MCF 10A (cell line): ENCODE results near the gene DCST2. TPM values are rescaled to one million over a fixed set of nuclear protein-coding genes. Genes with fewer than 3 reads are reported as not detected.

Source experiments
- BruUV-seq: library from RNA; stranded (reverse); fragments of 400-500 nt; replicated peaks from 2 replicates; lab custom pipeline; 2021; lab: Mats Ljungman, UMichigan
- CTCF ChIA-PET: fragments of 300-600 bp; sonication (Branson Sonifier 250); formaldehyde crosslinking; extraction: SDS; loops from one replicate; lab custom pipeline; 2021; ENCODE audit warnings: antibody characterized with exemption, inconsistent platforms; lab: Yijun Ruan, JAX
- POLR2A ChIA-PET: fragments of 300-600, 350-650 bp; sonication (Branson Sonifier 250); formaldehyde crosslinking; extraction: SDS; loops from one replicate; lab custom pipeline; 2020; ENCODE audit warnings: antibody characterized with exemption, inconsistent platforms; lab: Yijun Ruan, JAX
- DNase-seq: peaks from one replicate; pipeline ENCODE4 v3.0.0-alpha.2; 2018; ENCODE audit not compliant: unreplicated experiment
- H3K27ac Mint-ChIP-seq: one replicate; pipeline ENCODE4 v1.8.0; 2022; ENCODE audit warnings: mild to moderate bottlenecking, low read depth, mixed read lengths; ENCODE audit not compliant: unreplicated experiment
- H3K27me3 Mint-ChIP-seq: one replicate; pipeline ENCODE4 v1.8.0; 2022; ENCODE audit warnings: mixed read lengths; ENCODE audit not compliant: insufficient read depth, unreplicated experiment
- H3K36me3 Mint-ChIP-seq: one replicate; pipeline ENCODE4 v1.8.0; 2022; ENCODE audit warnings: mild to moderate bottlenecking, moderate library complexity, mixed read lengths; ENCODE audit not compliant: insufficient read depth, unreplicated experiment
- H3K4me1 Mint-ChIP-seq: one replicate; pipeline ENCODE4 v1.8.0; 2022; ENCODE audit warnings: mixed read lengths; ENCODE audit not compliant: insufficient read depth, unreplicated experiment
- H3K4me3 Mint-ChIP-seq: one replicate; pipeline ENCODE4 v1.8.0; 2022; ENCODE audit warnings: mild to moderate bottlenecking, moderate library complexity, mixed read lengths; ENCODE audit not compliant: unreplicated experiment
- H3K9me3 Mint-ChIP-seq: one replicate; pipeline ENCODE4 v1.8.0; 2022; ENCODE audit warnings: mixed read lengths; ENCODE audit not compliant: unreplicated experiment
- CTCF ChIP-seq: fragments of 200-600 bp; IDR thresholded peaks from one replicate; pipeline ENCODE4 v1.8.0; 2022; ENCODE audit warnings: antibody characterized with exemption, mild to moderate bottlenecking; ENCODE audit not compliant: unreplicated experiment
- intact Hi-C: fragments of 100-400 bp; cut with micrococcal nuclease; formaldehyde crosslinking; loops from 2 replicates; pipeline ENCODE4 v1.14.1; 2022
- total RNA-seq: library from RNA; stranded (reverse); gene quantifications from 2 replicates; pipeline ENCODE4 v1.2.3, GENCODE V29; 2022

DCST2 gene
- total RNA-seq, 1 experiment from 2014 or later = 0.91 TPM

DNA sequence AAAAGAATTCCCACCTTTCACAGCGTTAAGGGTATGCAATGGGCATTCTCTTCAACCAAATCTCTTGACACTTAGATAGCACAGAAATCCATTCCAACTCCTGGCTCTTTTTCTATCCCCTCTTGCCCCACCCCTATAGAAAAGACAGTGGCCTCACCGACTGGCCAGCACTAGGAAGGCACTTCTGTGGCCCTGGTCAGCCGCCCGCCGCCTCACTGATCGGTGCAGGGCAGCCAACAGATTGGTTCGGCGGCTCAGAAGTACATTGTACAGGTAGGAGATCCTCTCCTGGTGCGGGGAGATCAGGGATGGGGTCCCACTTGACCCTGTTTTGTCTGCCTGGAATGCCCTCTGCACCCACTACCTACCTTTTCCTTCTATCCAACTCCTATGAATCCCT is 9.3 kb downstream of the DCST2 start:
- no peak overlapping the region for H3K4me3 Mint-ChIP-seq

GRCh38 chr1:155023627-155024026 is 10.0 kb downstream of the DCST2 start:
- no peak for DNase-seq
- no peak for TF ChIP-seq CTCF
- H3K27ac Mint-ChIP-seq = no peak overlapping the region
- intact Hi-C loops = no loop called here
- peaks cover 36% of the 10 kb centered on the region for H3K36me3 Mint-ChIP-seq
- no peak overlapping the region for H3K4me3 Mint-ChIP-seq
- no TSS peak for BruUV-seq
- ChIA-PET POLR2A (interaction anchor here (0.7 to 14.0 kb wide), 14 partner anchors 9 to 685 kb away, joined by 3 to 312 read pairs (median 20); partner anchors contain the start of genes ADAM15, CKS1B, DCST1 and DCST2), CTCF (interaction anchor here (0.7 to 14.4 kb wide), 8 partner anchors 11 to 467 kb away, joined by 3 to 390 read pairs (median 4); partner anchors contain the start of gene ADAM15)
- H3K9me3 Mint-ChIP-seq = no peaks in the 10 kb centered on the region
- peaks cover 56% of the 10 kb centered on the region for H3K4me1 Mint-ChIP-seq
- H3K27me3 Mint-ChIP-seq = no peaks in the 10 kb centered on the region

More for the DNA sequence above, 9.3 kb downstream of the DCST2 start:
- no TSS peak for BruUV-seq
- Mint-ChIP-seq H3K27me3 (no peaks in the 10 kb centered on the region), H3K9me3 (no peaks in the 10 kb centered on the region), H3K4me1 (peaks cover 49% of the 10 kb centered on the region), H3K27ac (no peak overlapping the region), H3K36me3 (peaks cover 34% of the 10 kb centered on the region)
- no peak for DNase-seq
- CTCF ChIA-PET = interaction anchor here (0.7 to 14.4 kb wide), 4 partner anchors 23 to 620 kb away, joined by 3 to 390 read pairs (median 3); partner anchors contain the start of gene ADAM15
- TF ChIP-seq CTCF = no peak
- intact Hi-C loops = no loop called here
- POLR2A ChIA-PET = interaction anchor here (1.2 to 10.3 kb wide), 7 partner anchors 11 to 63 kb away, joined by 3 to 275 read pairs (median 15); partner anchors contain the start of genes ADAM15, DCST1, DCST2 and PYGO2

- TF ChIP-seq CTCF = no peak
- peaks cover 63% of the 10 kb centered on the region for H3K4me1 Mint-ChIP-seq
- peak; percentile 85 for DNase-seq
- no TSS peak for BruUV-seq
- peak overlapping the region; percentile 52 for H3K27ac Mint-ChIP-seq
- H3K27me3 Mint-ChIP-seq = no peaks in the 10 kb centered on the region
- H3K9me3 Mint-ChIP-seq = no peaks in the 10 kb centered on the region
- CTCF ChIA-PET = interaction anchor here (0.7 to 14.4 kb wide), 12 partner anchors 10 to 466 kb away, joined by 3 to 390 read pairs (median 4); partner anchors contain the start of genes ADAM15 and SHC1
- peaks cover 43% of the 10 kb centered on the region for H3K36me3 Mint-ChIP-seq
- POLR2A ChIA-PET = interaction anchor here (0.7 to 14.0 kb wide), 17 partner anchors 8 to 685 kb away, joined by 3 to 312 read pairs (median 15); partner anchors contain the start of genes ADAM15, CKS1B, DCST1 and DCST2
- H3K4me3 Mint-ChIP-seq = peak overlapping the region; percentile 3
- intact Hi-C loops = no loop called here
Measured at GRCh38 chr1:155022927-155023236, 10.7 kb downstream of the DCST2 start.

DNA sequence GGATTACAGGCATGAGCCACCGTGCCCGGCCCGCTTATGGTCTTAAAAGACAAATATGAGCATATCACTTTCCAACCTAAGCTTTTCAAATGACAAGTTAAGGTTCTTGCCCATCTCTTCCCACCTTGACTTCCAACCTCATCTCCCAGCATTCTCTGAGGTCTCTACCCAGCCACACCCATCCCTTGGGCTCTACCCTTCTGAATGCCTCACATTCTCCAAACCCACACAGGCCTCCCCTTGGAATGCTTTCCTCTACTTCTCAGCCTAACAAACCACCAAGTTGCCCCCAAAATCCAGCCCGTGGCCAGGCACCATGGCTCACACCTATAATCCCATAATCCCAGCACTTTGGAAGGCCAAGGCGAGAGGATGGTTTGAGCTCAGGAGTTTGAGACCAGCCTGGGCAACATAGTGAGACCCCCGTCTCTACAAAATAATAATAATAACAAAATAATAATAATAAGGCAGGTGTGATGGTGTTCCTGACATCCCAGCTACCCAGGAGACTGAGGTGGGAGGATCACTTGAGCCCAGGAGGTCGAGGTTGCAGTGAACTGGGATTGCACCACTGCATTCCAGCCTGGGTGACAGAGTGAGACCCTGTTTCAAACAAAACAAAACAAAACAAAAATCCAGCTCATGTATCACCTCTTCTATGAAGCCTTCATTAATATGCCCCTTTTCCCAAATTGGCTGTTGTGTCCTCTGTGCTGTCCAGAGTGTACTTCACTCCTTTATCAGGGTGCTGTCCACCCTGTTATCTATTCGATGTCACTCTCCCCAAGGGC is 11.2 kb downstream of the DCST2 start:
- Mint-ChIP-seq H3K27me3 (no peaks in the 10 kb centered on the region), H3K27ac (peak overlapping the region; percentile 52), H3K9me3 (no peaks in the 10 kb centered on the region), H3K4me3 (peak overlapping the region; percentile 3), H3K4me1 (peaks cover 67% of the 10 kb centered on the region), H3K36me3 (peaks cover 49% of the 10 kb centered on the region)
- CTCF ChIA-PET = interaction anchor here (0.7 to 14.4 kb wide), 12 partner anchors 10 to 465 kb away, joined by 3 to 390 read pairs (median 4); partner anchors contain the start of genes ADAM15 and SHC1
- DNase-seq = peak; percentile 31
- no peak for TF ChIP-seq CTCF
- POLR2A ChIA-PET = interaction anchor here (0.6 to 14.0 kb wide), 20 partner anchors 7 to 102 kb away, joined by 3 to 312 read pairs (median 8); partner anchors contain the start of genes ADAM15, CKS1B, DCST1 and DCST2
- intact Hi-C loops = no loop called here
- no TSS peak for BruUV-seq
